ENCODE measurements around the gene USP4.
"Not testable (repeated sequence)": the region's sequence is repeated elsewhere in the genome, so short reads cannot be mapped to it uniquely, and the experiment has no call there.

- not testable (repeated sequence) for TF ChIP-seq CTCF (IDR thresholded peaks at IDR 0.05; ENCODE audit: insufficient read depth, low read length, poor library complexity, severe bottlenecking); EZH2phosphoT487 (conservative IDR thresholded peaks at IDR 0.05; ENCODE audit: low read length)
Measured at GRCh38 chr3:49240091-49240490, 99.8 kb downstream of the USP4 start.

Data from SU-DHL-6 (cell line).